HG02938 (cell line): Measurements from ENCODE around the gene PHACTR3.
"Not testable (repeated sequence)": the region's sequence is repeated elsewhere in the genome, so short reads cannot be mapped to it uniquely, and the experiment has no call there.

Source experiments
- ATAC-seq: cut with Tn5 transposase; IDR thresholded peaks from one replicate; pipeline ENCODE4 v1.9.1; 2021; ENCODE audit warnings: mild to moderate bottlenecking, moderate library complexity; ENCODE audit not compliant: unreplicated experiment

PHACTR3 gene

GRCh38 chr20:59836767-59837166 is 232.4 kb downstream of the PHACTR3 start:
- no peak for ATAC-seq

DNA sequence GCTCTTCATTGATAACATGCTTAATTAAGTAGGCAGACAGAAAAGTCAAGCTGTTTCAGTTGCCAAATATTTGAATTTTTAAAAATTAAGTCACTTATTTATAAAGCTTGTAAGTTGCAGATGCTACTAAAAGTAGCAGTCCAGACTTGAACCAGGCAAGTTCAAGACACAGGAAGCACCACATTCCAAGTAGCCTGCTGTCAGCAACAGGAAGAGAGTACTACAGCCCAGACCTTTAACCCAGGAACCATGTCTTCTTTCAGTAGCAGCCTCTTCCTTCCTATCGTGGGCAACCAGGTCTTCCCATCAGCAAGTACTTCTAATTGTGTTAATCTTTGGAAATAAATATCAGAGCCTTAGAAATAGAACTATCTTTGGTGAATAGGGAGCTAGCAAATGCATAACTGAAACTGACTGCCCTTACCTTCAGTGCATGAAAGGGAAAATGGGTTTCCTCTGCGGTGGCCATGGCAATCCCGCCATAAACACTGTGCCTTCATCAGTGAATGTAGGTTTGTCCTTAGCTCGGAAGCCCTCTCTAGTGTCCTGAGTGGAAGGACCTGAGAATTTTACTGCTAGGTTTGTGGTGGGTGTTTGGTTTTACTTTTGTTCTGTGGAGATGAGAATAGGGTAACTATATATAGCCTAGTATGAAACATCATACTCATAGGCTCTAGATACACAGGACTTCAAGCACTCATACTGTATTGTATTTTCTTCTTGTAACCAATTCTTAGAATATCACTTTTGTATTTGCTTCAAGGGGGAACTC is 233.5 kb downstream of the PHACTR3 start:
- no peak for ATAC-seq

GRCh38 chr20:59839400-59839799 is 235.1 kb downstream of the PHACTR3 start:
- ATAC-seq, result no peak

DNA sequence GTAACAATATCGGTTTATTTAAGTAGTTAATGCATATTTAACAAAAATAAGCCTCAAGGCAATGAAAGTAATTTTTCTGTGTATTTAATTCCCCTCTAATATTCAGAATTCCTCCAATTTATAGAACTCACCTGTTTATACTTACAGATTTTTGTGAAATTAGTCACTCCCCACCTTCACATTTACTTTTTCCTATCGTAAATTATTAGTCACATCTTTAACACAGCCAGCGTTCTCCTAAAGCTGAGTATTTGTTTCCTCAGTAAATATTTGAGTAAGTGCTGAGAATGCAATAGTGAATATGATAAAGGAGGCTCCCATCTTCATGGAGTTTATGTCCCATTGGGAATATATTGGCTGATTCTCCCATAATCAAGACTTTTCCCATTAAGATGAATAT is 241.1 kb downstream of the PHACTR3 start:
- ATAC-seq, result no peak

DNA sequence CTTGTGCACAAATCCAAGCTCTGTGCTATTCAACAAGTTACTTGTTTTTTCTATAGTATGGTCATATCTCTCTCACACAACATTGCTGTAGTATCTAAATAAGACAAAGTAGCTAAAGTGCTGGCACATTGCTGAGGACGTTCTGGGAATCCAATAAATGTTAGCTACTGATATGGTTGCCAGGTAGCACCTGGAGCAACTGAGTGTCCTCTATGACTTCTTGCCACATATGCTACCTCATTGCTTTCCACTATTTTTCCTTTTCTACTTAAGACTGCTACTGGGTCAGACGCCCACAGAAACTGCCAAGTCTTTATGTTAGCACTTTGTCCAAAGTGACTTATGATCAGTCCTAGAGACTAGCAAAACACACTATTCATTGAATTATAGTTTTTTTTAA is 243.8 kb downstream of the PHACTR3 start:
- ATAC-seq, result no peak

- ATAC-seq, result no peak
These were observed 245.8 kb downstream of the PHACTR3 start for GRCh38 chr20:59850018-59850641.

GRCh38 chr20:59856526-59856925 is 252.2 kb downstream of the PHACTR3 start:
- ATAC-seq, result not testable (repeated sequence)

DNA sequence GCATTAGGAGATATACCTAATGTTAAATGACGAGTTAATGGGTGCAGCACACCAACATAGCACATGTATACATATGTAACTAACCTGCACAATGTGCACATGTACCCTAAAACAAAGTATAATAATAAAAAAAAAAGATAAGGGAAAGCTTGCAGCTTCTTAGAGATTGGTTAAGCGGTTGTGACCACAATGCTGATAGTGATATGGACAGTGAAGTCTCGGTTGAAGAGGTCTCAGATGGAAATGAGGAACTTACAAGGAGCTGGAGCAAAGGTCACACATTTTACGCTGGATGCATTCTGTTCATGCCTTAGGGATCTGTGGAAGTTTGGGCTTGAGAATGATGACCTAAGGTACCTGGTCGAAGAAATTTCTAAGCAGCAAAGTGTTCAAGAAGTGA is 252.6 kb downstream of the PHACTR3 start:
- not testable (repeated sequence) for ATAC-seq

DNA sequence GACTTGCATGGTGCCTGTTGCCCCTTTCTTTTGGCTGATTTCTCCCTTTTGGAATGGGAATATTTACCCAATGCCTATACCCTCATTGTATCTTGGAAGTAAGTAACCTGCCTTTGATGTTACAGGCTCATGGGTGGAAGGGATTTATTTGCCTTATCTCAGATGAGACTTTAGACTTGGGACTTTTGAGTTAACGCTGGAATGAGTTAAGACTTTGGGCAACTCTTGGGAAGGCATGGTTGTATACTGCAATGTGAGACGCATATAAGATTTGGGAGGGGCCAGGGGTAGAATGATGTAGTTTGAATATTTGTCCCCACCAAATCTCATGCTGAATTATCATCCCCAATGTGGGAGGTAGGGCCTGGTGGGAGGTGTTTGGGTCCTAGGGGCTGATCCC is 253.6 kb downstream of the PHACTR3 start:
- ATAC-seq, result no peak

DNA sequence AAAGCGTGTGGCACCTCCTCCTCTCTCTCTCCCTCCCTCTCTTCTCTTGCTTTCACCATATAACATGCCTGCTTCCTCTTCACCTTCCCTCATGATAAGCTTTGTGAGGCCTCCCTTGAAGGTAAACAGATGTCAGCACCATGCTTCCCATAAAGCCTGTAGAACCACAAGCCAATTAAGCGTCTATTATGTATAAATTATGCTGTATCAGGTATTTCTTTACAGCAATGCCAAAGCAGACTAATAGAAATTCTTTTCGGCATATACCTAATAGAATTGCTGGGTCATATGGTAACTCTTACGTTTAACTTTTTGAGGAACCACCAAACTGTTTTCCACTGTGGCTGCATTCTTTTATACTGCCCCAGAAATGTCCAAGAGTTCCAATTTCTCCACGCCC is 254.1 kb downstream of the PHACTR3 start:
- no peak for ATAC-seq

- no peak for ATAC-seq
These were observed 257.1 kb downstream of the PHACTR3 start for GRCh38 chr20:59861401-59861800.

GRCh38 chr20:59863058-59863457 is 258.7 kb downstream of the PHACTR3 start:
- no peak for ATAC-seq

DNA sequence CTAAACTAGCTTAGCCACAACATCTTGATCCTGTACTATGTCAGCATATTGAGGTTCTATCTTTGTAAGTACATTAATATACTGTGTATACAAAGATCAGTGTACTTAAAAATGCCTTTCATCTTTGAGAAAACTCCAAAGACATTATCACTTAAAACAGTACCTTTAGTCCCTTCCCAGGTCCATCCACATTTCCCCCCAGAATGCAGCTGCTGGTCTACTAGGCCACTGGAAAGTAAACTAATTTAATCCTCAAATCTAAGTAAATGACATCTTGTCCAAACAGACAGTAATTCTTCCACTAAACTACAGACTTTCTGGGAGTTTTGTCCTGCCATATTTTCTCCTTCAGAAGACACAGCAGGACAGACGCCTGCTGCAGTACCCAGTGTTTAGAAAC is 260.4 kb downstream of the PHACTR3 start:
- ATAC-seq, result no peak

GRCh38 chr20:59866338-59866737 is 262.0 kb downstream of the PHACTR3 start:
- no peak for ATAC-seq

DNA sequence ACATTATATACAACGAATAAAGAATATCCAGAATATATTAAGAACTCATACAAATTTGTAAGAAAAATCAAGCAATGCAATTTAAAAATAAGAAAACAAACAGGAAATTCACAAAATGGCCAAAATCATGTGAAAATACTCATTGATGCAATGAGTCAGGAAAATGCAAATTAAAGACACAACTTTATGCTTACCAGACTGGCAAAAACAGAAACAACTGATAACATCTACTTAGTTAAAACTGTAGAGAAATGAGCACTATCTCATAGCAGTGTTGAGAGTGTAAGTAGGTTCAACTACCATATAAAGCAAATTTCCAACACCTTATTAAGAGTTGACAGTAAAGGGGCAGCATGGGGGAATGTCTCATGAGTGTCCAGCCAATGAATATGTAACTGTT is 266.8 kb downstream of the PHACTR3 start:
- no peak for ATAC-seq

DNA sequence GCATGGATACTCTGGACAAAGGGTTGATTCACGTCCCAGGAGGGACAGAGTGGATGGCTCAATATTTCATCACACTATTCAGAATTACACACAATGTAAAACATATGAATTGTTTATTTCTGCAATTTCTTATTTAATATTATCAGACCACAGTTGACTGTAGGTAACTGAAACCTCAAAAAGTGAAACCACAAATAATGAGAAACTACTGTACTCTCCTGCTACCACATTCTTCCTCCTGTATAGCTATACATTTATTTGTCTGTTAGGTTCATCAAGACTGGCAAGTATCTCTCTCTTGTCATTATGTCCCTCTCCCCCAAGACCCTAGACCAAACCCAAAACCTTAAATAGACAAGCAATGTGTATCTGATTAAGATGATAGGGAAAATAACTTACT is 269.1 kb downstream of the PHACTR3 start:
- no peak for ATAC-seq

DNA sequence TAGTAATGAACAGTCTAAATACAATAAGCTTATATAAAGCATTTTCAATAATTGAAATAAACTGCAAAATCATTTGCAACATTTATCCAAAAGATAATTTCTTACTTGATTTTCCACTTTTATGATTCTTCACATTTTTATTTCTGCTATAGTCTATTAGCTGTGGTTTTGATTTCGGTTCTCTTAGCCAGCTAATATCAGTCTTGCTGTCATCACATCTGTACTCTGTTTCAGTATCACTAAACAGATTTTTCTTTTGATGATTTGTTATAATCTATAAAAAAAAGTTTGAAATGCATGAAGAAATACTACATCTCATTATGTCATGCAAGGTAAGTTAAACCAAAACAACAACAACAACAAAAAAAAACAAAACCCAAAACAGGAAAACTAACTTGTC is 275.9 kb downstream of the PHACTR3 start:
- no peak for ATAC-seq

DNA sequence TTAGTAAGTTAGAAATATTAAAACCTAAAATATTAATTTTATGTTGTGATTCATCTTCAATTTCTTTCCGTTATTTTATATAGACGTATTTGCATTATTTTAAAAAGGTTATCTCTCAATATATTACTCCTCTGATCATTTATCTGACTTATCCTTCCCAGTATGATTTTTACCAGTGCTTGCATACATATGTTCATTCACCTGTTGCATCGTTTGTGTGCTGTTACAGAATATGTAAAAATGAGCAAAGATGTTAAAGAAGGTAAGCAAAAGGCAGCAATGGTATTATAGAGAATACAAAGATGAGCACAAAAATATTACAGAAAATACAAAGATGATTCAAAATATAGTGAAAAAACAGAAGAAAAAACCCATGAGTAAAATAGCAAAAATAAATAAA is 280.2 kb downstream of the PHACTR3 start:
- no peak for ATAC-seq

- no peak for ATAC-seq
These were observed 283.7 kb downstream of the PHACTR3 start for GRCh38 chr20:59888050-59888449.

DNA sequence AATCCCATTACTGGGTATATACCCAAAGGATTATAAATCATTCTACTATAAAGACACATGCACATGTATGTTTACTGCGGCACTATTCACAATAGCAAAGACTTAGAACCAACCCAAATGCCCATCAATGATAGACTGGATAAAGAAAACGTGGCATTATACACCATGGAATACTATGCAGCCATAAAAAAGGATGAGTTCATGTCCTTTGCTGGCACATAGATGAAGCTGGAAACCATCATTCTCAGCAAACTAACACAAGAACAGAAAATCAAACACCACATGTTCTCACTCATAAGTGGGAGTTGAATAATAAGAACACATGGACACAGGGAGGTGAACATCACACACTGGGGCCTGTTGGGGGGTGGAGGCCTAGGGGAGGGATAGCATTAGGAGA is 285.7 kb downstream of the PHACTR3 start:
- not testable (repeated sequence) for ATAC-seq

GRCh38 chr20:59891581-59891980 is 287.2 kb downstream of the PHACTR3 start:
- no peak for ATAC-seq

DNA sequence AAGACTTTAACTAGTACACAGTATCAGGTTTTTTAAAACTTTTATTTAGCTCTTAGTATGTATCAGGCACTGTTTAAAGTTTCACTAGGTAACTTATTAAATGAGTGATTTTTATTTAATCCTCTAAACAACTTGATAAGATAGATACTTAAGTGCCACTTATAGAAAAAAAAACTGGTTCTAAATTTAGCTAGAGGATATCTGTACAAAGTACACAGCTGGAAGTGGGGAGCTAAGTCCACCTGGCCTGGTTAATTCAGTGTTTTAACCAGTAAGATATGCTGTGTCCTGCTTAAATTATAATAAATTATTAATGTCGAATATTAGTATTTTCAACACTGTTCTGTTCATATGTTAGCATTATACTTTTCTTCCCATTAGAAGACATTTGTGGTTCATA is 291.6 kb downstream of the PHACTR3 start:
- ATAC-seq, result no peak
